Sigmoid colon (tissue), 7 donors: ENCODE data around the gene FPR2. TPM values are rescaled to one million over a fixed set of nuclear protein-coding genes. Genes with fewer than 3 reads are reported as not detected.
A peak's percentile ranks its signal among the peaks of the same experiment; 100 is the strongest.

Source experiments
- DNase-seq: peaks from one replicate; pipeline ENCODE4 v3.0.0-alpha.2; 2019
- H3K27ac ChIP-seq, 4 donors: fragments of 200-600 bp; sonication (generic); one replicate each; pipeline ENCODE4 v1.5.1; 2016 to 2019; ENCODE audit warnings: mild to moderate bottlenecking in 1 of 4
- H3K27me3 ChIP-seq, 3 donors: fragments of 200-600 bp; sonication (generic); one replicate each; pipeline ENCODE4 v1.5.1; 2019; ENCODE audit warnings: mild to moderate bottlenecking in 1 of 3
- H3K36me3 ChIP-seq, 4 donors: fragments of 200-600 bp; sonication (generic); one replicate each; pipeline ENCODE4 v1.5.1; 2016 to 2019
- H3K4me1 ChIP-seq, 4 donors: fragments of 200-600 bp; sonication (generic); one replicate each; pipeline ENCODE4 v1.5.1; 2017 to 2019
- H3K4me3 ChIP-seq, 4 donors: fragments of 200-600 bp; sonication (generic); one replicate each; pipeline ENCODE4 v1.5.1; 2017 to 2019; ENCODE audit warnings: mild to moderate bottlenecking in 2 of 4, moderate library complexity in 1 of 4
- H3K9me3 ChIP-seq, 4 donors: fragments of 200-600 bp in 3 of 4; sonication (generic) in 3 of 4; one replicate each; pipeline versions ENCODE4 v1.5.1 to v1.6.1; 2013 to 2019
- EP300 ChIP-seq, 4 donors: sonication (generic); formaldehyde crosslinking; IDR thresholded peaks; one replicate each; pipeline ENCODE4 v1.6.1; 2017; ENCODE audit warnings: antibody characterized with exemption in 4 of 4
- POLR2A ChIP-seq, 2 donors: fragments of 450-650 bp; IDR thresholded peaks; one replicate each; pipeline ENCODE4 v1.6.1; 2016; ENCODE audit warnings: antibody characterized with exemption in 2 of 2, mild to moderate bottlenecking in 2 of 2, moderate library complexity in 2 of 2
- POLR2AphosphoS5 ChIP-seq, 4 donors: sonication (generic); formaldehyde crosslinking; IDR thresholded peaks; one replicate each; pipeline ENCODE4 v1.6.1; 2017; ENCODE audit warnings: antibody characterized with exemption in 4 of 4
- WGBS, 2 donors: extraction: QIAGEN DNeasy Blood & Tissue Kit; methylation state at CpG; one replicate each; pipeline ENCODE4 v1.1.7; 2013; 5-methylcytosine and 5-hydroxymethylcytosine counted together
- intact Hi-C: fragments of 100-400 bp; cut with DNase I; formaldehyde crosslinking; loops from one replicate; pipeline ENCODE4 v1.15.1; 2023
- polyA plus RNA-seq, 3 donors: library from polyadenylated mRNA; stranded (reverse); fragments of 200-250 nt; gene quantifications; one replicate each; pipeline ENCODE4 v1.2.3, GENCODE V29; 2013
- total RNA-seq, 4 donors: library from RNA; depleted of rRNA; stranded (reverse); fragments of >200 nt; gene quantifications; one replicate each; pipeline ENCODE4 v1.1.0, GENCODE V29; 2016
- TF ChIP-seq, protein P1 (sequence below), 4 experiments: fragments of 450-650 bp in 3 of 4; fragments of 200-600 bp in 1 of 4; IDR thresholded peaks; one replicate each; pipeline ENCODE4 v1.5.1; 2016 to 2019; ENCODE audit warnings: antibody characterized with exemption in 4 of 4, mild to moderate bottlenecking in 3 of 4, moderate library complexity in 2 of 4
- donor health status: healthy with polysubstance abuse.
- donor health status: Bipolar disorder and iron deficiency.
- donor health status: healthy.

Gene FPR2
- total and polyA plus RNA-seq, 7 donors = 0.36 to 3.7 (median 1.3) TPM; not detected in 1

- TF ChIP-seq, protein P1, sequence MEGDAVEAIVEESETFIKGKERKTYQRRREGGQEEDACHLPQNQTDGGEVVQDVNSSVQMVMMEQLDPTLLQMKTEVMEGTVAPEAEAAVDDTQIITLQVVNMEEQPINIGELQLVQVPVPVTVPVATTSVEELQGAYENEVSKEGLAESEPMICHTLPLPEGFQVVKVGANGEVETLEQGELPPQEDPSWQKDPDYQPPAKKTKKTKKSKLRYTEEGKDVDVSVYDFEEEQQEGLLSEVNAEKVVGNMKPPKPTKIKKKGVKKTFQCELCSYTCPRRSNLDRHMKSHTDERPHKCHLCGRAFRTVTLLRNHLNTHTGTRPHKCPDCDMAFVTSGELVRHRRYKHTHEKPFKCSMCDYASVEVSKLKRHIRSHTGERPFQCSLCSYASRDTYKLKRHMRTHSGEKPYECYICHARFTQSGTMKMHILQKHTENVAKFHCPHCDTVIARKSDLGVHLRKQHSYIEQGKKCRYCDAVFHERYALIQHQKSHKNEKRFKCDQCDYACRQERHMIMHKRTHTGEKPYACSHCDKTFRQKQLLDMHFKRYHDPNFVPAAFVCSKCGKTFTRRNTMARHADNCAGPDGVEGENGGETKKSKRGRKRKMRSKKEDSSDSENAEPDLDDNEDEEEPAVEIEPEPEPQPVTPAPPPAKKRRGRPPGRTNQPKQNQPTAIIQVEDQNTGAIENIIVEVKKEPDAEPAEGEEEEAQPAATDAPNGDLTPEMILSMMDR (IDR thresholded peaks at IDR 0.05) = no peak
- TF ChIP-seq EP300 (IDR thresholded peaks at IDR 0.05) (no peak), POLR2A (IDR thresholded peaks at IDR 0.05) (no peak), POLR2AphosphoS5 (IDR thresholded peaks at IDR 0.05) (no peak)
Observed at GRCh38 chr19:51714848-51715247, 46.1 kb upstream of the FPR2 start.

DNA sequence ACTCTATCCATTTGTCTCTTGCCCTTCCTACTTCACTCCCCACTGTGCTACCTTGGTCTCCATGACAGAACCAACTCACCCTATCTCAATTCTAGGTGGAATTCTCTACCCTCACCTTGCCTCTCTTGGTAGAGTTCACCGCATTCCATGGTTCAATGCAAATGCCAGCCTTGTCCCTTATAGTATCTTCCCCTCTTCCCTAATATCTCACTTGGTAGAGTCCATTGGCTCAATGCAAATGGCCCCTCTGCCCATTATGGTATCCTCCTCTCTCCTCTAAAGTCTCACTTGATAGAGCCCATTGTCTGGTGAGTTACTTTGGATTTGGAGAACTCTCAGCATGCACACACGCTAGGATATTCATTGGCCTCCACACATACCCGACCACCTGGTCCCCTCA is 45.1 kb upstream of the FPR2 start:
- no peak overlapping the region for H3K4me3 ChIP-seq
- H3K27me3 ChIP-seq = peaks cover 5 to 44% (median 24%) of the 10 kb centered on the region in 3 donors
- DNase-seq = no peak
- H3K27ac ChIP-seq = no peak overlapping the region
- no peaks in the 10 kb centered on the region for H3K36me3 ChIP-seq
- TF ChIP-seq POLR2A (IDR thresholded peaks at IDR 0.05) = no peak
- TF ChIP-seq, protein P1 (IDR thresholded peaks at IDR 0.05) = no peak
- 81 to 91% methylated on average over 3 of the region's 3 CpGs for WGBS, 2 donors
- intact Hi-C loops = no loop called here
- no peaks in the 10 kb centered on the region for H3K9me3 ChIP-seq
- H3K4me1 ChIP-seq = peaks cover 0 to 11% (median 9%) of the 10 kb centered on the region in 4 donors

More at GRCh38 chr19:51714848-51715247, 46.1 kb upstream of the FPR2 start:
- no peak for DNase-seq
- H3K4me1 ChIP-seq = peaks cover 0 to 10% (median 8%) of the 10 kb centered on the region in 4 donors
- 71 to 76% methylated on average over 3 of the region's 3 CpGs for WGBS, 2 donors
- H3K4me3 ChIP-seq = no peak overlapping the region
- no peaks in the 10 kb centered on the region for H3K9me3 ChIP-seq
- no peak overlapping the region for H3K27ac ChIP-seq
- intact Hi-C loops = no loop called here
- peaks cover 5 to 34% (median 16%) of the 10 kb centered on the region in 3 donors for H3K27me3 ChIP-seq
- H3K36me3 ChIP-seq = no peaks in the 10 kb centered on the region

DNA sequence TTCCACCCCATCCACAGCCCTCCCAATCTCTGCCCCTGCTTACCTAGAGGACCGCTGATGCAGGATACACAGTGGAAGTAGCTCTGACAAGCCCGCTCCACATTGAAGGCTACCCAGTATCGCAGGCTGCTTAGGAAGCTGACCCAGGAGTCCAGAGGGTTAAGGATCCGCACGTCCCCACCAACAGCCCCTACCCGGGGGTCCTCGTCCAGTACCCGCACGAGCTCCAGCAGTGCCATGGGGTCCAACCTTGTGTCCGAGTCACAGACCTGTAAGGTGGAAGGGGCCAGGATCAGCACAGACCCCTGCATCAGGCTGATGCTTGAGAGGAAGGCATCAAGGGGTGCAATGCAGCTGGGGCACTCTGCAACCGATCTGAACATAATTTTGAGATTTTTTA is 44.1 kb upstream of the FPR2 start:
- no peak for DNase-seq
- 89 to 91% methylated on average over 11 of the region's 11 CpGs for WGBS, 2 donors
- H3K9me3 ChIP-seq = no peaks in the 10 kb centered on the region
- no peak overlapping the region for H3K4me3 ChIP-seq
- no peak overlapping the region for H3K27ac ChIP-seq
- no peak for TF ChIP-seq POLR2AphosphoS5 (IDR thresholded peaks at IDR 0.05)
- TF ChIP-seq, protein P1 (IDR thresholded peaks at IDR 0.05) = no peak
- no peak for TF ChIP-seq POLR2A (IDR thresholded peaks at IDR 0.05)
- no peak for TF ChIP-seq EP300 (IDR thresholded peaks at IDR 0.05)
- no peaks in the 10 kb centered on the region for H3K36me3 ChIP-seq
- H3K4me1 ChIP-seq = peaks cover 0 to 11% (median 9%) of the 10 kb centered on the region in 4 donors
- peaks cover 5 to 55% (median 35%) of the 10 kb centered on the region in 3 donors for H3K27me3 ChIP-seq
- intact Hi-C loops = no loop called here

DNA sequence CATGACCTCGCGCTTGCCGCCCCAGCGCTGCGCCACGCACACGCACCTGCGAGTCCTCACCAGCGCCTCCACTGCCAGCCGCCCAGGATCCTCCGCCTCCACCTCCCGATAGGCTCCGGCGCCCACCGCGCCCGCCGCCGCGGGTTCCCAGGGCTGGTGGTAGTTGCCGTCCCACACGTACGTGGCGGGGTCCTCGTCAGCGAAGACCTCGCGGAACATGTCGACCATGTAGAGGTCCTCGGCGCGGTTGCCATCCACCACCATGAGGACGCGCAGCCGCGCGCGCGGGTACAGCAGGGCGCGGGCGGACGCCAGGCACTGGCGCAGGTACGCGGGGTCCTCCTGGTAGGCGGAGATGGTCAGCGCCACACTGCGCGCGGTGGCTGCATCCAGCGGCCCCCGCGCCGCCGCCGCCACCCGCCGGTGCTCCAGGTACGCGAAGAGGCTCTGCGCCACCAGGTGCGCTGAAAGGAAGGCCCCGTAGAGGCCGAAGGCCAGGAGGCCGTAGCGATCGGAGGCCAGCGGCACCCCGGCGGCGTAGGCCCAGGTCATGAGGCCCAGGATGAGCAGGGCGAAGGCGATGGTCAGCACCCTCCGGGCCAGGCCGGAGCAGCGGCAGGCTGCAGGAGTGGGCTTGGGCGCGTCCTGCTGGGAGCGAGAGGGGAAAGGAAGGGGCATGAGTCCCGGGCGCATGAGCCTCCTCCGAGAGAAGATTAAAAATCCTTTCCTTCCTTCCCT is 41.6 kb upstream of the FPR2 start:
- no peak for DNase-seq
- intact Hi-C loops = no loop called here
- no peak for TF ChIP-seq POLR2A (IDR thresholded peaks at IDR 0.05)
- no peak for TF ChIP-seq POLR2AphosphoS5 (IDR thresholded peaks at IDR 0.05)
- no peak for TF ChIP-seq EP300 (IDR thresholded peaks at IDR 0.05)
- TF ChIP-seq, protein P1 (IDR thresholded peaks at IDR 0.05) = no peak
- WGBS, 2 donors = 7 to 31% methylated on average over 83 of the region's 83 CpGs
- H3K9me3 ChIP-seq = no peaks in the 10 kb centered on the region
- H3K27me3 ChIP-seq = peaks cover 5 to 80% (median 47%) of the 10 kb centered on the region in 3 donors
- H3K27ac ChIP-seq = no peak overlapping the region
- no peaks in the 10 kb centered on the region for H3K36me3 ChIP-seq
- H3K4me1 ChIP-seq = peaks cover 0 to 11% (median 9%) of the 10 kb centered on the region in 4 donors
- H3K4me3 ChIP-seq = peak overlapping the region in 3 of 4 donors; percentile 10 to 36 (median 31)
